ENCODE results near the gene ACBD4. TPM values are rescaled to one million over a fixed set of nuclear protein-coding genes. Genes with fewer than 3 reads are reported as not detected.
A peak's percentile ranks its signal among the peaks of the same experiment; 100 is the strongest.

The ACBD4 gene
- total and polyA plus RNA-seq, 10 of the 15 experiments (the other 5 are each of a cell fraction or from before 2014, with no cell fraction given): 0.20 to 13.8 (median 6.9) TPM

DNA sequence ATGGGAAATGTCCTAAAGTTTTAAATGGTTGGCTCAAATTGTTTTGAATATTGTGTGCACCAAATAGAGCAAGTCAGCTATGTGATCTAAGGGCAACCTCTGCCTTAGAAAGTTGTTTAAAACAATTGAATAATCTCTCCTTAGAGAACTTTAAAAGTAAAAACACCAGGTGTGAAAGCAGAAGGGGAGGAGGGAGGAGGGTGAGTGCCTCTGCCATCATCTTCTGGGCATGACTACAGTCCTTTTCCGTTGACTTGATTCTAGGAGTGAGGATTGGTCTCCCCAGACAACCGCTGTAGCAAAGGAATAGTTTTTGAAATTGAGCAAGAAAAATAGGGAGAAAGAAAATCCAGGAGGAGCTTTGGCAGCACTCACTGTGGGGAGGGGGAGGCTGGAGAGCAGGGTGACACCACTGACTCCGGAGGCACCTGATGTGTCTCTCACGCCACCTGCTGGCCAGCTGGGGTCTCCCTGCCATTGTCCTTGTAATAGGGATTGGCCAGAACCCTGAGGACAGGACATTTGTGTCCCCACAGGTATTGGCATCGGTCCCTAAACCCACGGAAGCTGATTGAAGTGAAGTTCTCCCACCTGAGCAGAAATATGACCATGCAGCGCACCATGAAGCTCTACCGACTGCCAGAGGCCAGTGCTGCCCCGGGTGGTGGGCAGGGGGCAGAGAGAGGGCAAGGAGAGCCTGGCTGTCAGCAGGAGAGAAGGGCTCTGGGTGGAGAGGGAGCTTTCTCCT is 36.4 kb upstream of the ACBD4 start:
- Histone ChIP-seq H3K9ac (ENCODE audit: control insufficient read depth, insufficient read depth, low read length) (no peak overlapping the region), H4K20me1 (ENCODE audit: control insufficient read depth, insufficient read depth) (no peaks in the 10 kb centered on the region), H3K9me3 (replicated peaks; ENCODE audit: control insufficient read depth, insufficient read depth, low read length) (no peaks in the 10 kb centered on the region), H3K79me2 (ENCODE audit: control insufficient read depth, insufficient read depth, low read length) (no peaks in the 10 kb centered on the region), H3K36me3 (ENCODE audit: control insufficient read depth in 2 of 2, insufficient read depth in 2 of 2, low read length in 1 of 2) (peaks cover 40 to 48% of the 10 kb centered on the region in 2 experiments), H3K4me2 (ENCODE audit: control insufficient read depth, insufficient read depth) (no peak overlapping the region), H3K4me3 (no peak overlapping the region), H2AFZ (ENCODE audit: control insufficient read depth, low read depth, low read length) (no peak overlapping the region), H3K27me3 (replicated peaks in 1 of 2; ENCODE audit: control insufficient read depth in 2 of 2, insufficient read depth in 2 of 2, low read length in 1 of 2) (no peaks in the 10 kb centered on the region), H3K4me1 (ENCODE audit: control insufficient read depth, insufficient read depth, low read length) (no peaks in the 10 kb centered on the region), H3K27ac (ENCODE audit: control insufficient read depth, insufficient read depth) (no peak overlapping the region)
- ATAC-seq (peak; percentile 100), FAIRE-seq (peak; percentile 79), DNase-seq (ENCODE audit: low read depth, low spot score) (no peak)
- no TSS peak for BruUV-seq (replicated peaks)
- RAD21 ChIA-PET (ENCODE audit: unreplicated experiment): interaction anchor here (0.9 to 3.2 kb wide), 6 partner anchors 36 to 319 kb away, joined by 3 to 26 read pairs (median 4); no protein-coding TSS in a partner anchor
- CTCF ChIA-PET: interaction anchor here (0.6 to 4.7 kb wide), 33 partner anchors 9 to 262 kb away, joined by 3 to 70 read pairs (median 4); partner anchors contain the start of genes ACBD4, NMT1 and PLCD3
- SMC1A ChIA-PET (ENCODE audit: uncharacterized antibody, unreplicated experiment): interaction anchor here (0.7 to 7.0 kb wide), 12 partner anchors 12 to 181 kb away, joined by 3 to 38 read pairs (median 4); no protein-coding TSS in a partner anchor
- intact Hi-C loops (cut with micrococcal nuclease; ENCODE audit: unreplicated experiment) (loop anchor here (1.0 to 5.0 kb wide), 2 partner anchors 82 to 179 kb away; no protein-coding TSS in a partner anchor), in situ Hi-C loops (cut with MboI) (no loop called here)
- TF ChIP-seq CHD2 (IDR thresholded peaks at IDR 0.05; ENCODE audit: borderline replicate concordance, low read depth, low read length) (no peak), CTCF (IDR thresholded peaks at IDR 0.05 in 2 of 3, conservative IDR thresholded peaks at IDR 0.05 in 1 of 3; ENCODE audit: control insufficient read depth in 2 of 3, extremely low read depth in 1 of 3, insufficient read depth in 1 of 3, low read depth in 3 of 3, low read length in 3 of 3) (peak; percentile 88 to 93 (median 91)), RAD21 (IDR thresholded peaks at IDR 0.05; ENCODE audit: insufficient read depth, low read depth, low read length) (peak; percentile 70), NFYB (IDR thresholded peaks at IDR 0.05; ENCODE audit: insufficient read depth, low read depth, low read length) (0 out of 2 replicates have a peak, but pooled peaks have one; percentile 24), MEF2A (IDR thresholded peaks at IDR 0.05; ENCODE audit: insufficient read depth, low read depth, low read length) (no peak), TCF12 (IDR thresholded peaks at IDR 0.05; ENCODE audit: low read depth, low read length) (0 out of 2 replicates have a peak, but pooled peaks have one; percentile 30), IRF4 (IDR thresholded peaks at IDR 0.05; ENCODE audit: low read depth, low read length) (peak; percentile 56; the same call in 1 of the 2 replicates), POLR2AphosphoS2 (IDR thresholded peaks at IDR 0.05; ENCODE audit: low read depth, low read length) (no peak), YY1 (IDR thresholded peaks at IDR 0.05; ENCODE audit: low read depth, low read length) (peak; percentile 66), SMC3 (IDR thresholded peaks at IDR 0.05; ENCODE audit: borderline replicate concordance, low read length) (peak; percentile 79), NBN (IDR thresholded peaks at IDR 0.05) (no peak), BHLHE40 (IDR thresholded peaks at IDR 0.05; ENCODE audit: borderline replicate concordance in 1 of 2, low read depth in 2 of 2, low read length in 1 of 2) (0 out of 4 replicates have a peak, but pooled peaks of 1 of the 2 experiments have one; percentile 22)
- TF ChIP-seq, protein P1, sequence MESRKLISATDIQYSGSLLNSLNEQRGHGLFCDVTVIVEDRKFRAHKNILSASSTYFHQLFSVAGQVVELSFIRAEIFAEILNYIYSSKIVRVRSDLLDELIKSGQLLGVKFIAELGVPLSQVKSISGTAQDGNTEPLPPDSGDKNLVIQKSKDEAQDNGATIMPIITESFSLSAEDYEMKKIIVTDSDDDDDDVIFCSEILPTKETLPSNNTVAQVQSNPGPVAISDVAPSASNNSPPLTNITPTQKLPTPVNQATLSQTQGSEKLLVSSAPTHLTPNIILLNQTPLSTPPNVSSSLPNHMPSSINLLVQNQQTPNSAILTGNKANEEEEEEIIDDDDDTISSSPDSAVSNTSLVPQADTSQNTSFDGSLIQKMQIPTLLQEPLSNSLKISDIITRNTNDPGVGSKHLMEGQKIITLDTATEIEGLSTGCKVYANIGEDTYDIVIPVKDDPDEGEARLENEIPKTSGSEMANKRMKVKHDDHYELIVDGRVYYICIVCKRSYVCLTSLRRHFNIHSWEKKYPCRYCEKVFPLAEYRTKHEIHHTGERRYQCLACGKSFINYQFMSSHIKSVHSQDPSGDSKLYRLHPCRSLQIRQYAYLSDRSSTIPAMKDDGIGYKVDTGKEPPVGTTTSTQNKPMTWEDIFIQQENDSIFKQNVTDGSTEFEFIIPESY (IDR thresholded peaks at IDR 0.05): no peak
- POLR2A ChIA-PET: no interaction called here
- WGBS (ENCODE audit: insufficient coverage, insufficient replicate concordance, low lambda C conversion rate, missing lambda C conversion rate): 62% methylated on average over 9 of the region's 9 CpGs

All from GM12878 (cell line).